ENCODE measurements around the gene TTC17. TPM values are rescaled to one million over a fixed set of nuclear protein-coding genes. Genes with fewer than 3 reads are reported as not detected.

The TTC17 gene
- total RNA-seq, 1 experiment from 2014 or later, result 175 TPM

DNA sequence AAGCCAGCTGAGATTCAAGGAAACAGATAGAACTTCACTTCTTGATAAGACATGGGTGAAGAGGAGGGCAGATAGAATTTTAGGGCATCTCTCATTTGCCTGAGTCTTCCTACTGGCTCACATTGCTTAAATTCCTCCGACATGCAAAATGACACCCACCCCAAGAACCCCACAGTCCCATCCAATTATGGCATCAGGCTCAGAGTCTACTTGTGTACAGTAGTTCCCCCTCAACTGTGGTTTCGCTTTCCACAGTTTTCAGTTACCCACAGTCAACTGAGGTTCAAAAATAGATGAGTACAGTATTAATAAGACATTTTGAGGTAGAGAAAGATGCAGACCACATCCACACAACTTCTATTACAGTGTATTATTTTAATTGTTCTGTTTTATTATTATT lies 99.8 kb downstream of the TTC17 start:
- CTCF ChIA-PET, result no interaction called here
- POLR2A ChIA-PET (ENCODE audit: low non-redundant PET), result no interaction called here
- Histone ChIP-seq H3K36me3 (ENCODE audit: insufficient read depth, low read length, poor library complexity, severe bottlenecking) (peaks cover 62% of the 10 kb centered on the region), H3K27ac (ENCODE audit: low read depth, low read length, poor library complexity, severe bottlenecking) (no peak overlapping the region), H3K4me1 (ENCODE audit: insufficient read depth, low read length, poor library complexity, severe bottlenecking) (no peaks in the 10 kb centered on the region), H3K4me3 (ENCODE audit: low read depth, low read length, poor library complexity, severe bottlenecking) (no peak overlapping the region), H3K9me3 (ENCODE audit: low read depth, low read length, poor library complexity, severe bottlenecking) (no peaks in the 10 kb centered on the region), H3K27me3 (replicated peaks; ENCODE audit: insufficient read depth, low read depth, low read length, poor library complexity) (no peaks in the 10 kb centered on the region)
- intact Hi-C loops (cut with micrococcal nuclease; ENCODE audit: unreplicated experiment), result no loop called here
- no peak for TF ChIP-seq CTCF (conservative IDR thresholded peaks at IDR 0.05; ENCODE audit: low read depth, low read length)
- no peak for TF ChIP-seq EZH2 (IDR thresholded peaks at IDR 0.05; ENCODE audit: borderline replicate concordance, low read depth, low read length, poor library complexity, severe bottlenecking)
- no TSS peak for BruUV-seq (replicated peaks)
- DNase-seq (ENCODE audit: low spot score), result no peak

GRCh38 chr11:43459246-43459645 lies 100.5 kb downstream of the TTC17 start:
- TF ChIP-seq EZH2 (IDR thresholded peaks at IDR 0.05; ENCODE audit: borderline replicate concordance, low read depth, low read length, poor library complexity, severe bottlenecking), result no peak
- TF ChIP-seq CTCF (conservative IDR thresholded peaks at IDR 0.05; ENCODE audit: low read depth, low read length), result no peak
- H3K9me3 ChIP-seq (ENCODE audit: low read depth, low read length, poor library complexity, severe bottlenecking), result no peaks in the 10 kb centered on the region
- no peaks in the 10 kb centered on the region for H3K27me3 ChIP-seq (replicated peaks; ENCODE audit: insufficient read depth, low read depth, low read length, poor library complexity)
- no TSS peak for BruUV-seq (replicated peaks)
- H3K36me3 ChIP-seq (ENCODE audit: insufficient read depth, low read length, poor library complexity, severe bottlenecking), result peaks cover 61% of the 10 kb centered on the region
- intact Hi-C loops (cut with micrococcal nuclease; ENCODE audit: unreplicated experiment), result no loop called here
- no peak for DNase-seq (ENCODE audit: low spot score)
- no peak overlapping the region for H3K4me3 ChIP-seq (ENCODE audit: low read depth, low read length, poor library complexity, severe bottlenecking)
- ChIA-PET POLR2A (ENCODE audit: low non-redundant PET) (no interaction called here), CTCF (no interaction called here)
- H3K27ac ChIP-seq (ENCODE audit: low read depth, low read length, poor library complexity, severe bottlenecking), result no peak overlapping the region
- no peaks in the 10 kb centered on the region for H3K4me1 ChIP-seq (ENCODE audit: insufficient read depth, low read length, poor library complexity, severe bottlenecking)

DNA sequence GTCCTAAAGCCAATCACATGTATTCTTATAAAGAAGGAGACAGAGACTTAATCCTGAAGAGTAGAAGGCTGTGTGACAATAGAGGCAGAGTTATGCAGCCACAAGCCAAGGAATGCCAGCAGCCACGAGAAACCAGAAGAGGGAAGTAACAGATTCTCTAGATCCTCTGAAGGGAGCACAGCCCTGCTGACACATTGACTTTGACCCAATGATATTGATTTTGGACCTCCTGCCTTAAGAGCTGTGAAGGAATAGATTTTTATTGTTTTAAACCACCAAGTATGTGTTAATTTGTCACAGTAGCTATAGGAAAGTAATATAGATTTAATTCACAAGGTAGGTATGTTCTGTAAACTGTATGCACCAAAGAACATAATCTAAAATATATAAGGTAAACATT lies 103.6 kb downstream of the TTC17 start:
- POLR2A ChIA-PET (ENCODE audit: low non-redundant PET), result no interaction called here
- Histone ChIP-seq H3K4me3 (ENCODE audit: low read depth, low read length, poor library complexity, severe bottlenecking) (no peak overlapping the region), H3K27ac (ENCODE audit: low read depth, low read length, poor library complexity, severe bottlenecking) (no peak overlapping the region), H3K27me3 (replicated peaks; ENCODE audit: insufficient read depth, low read depth, low read length, poor library complexity) (no peaks in the 10 kb centered on the region), H3K36me3 (ENCODE audit: insufficient read depth, low read length, poor library complexity, severe bottlenecking) (peaks cover 82% of the 10 kb centered on the region), H3K9me3 (ENCODE audit: low read depth, low read length, poor library complexity, severe bottlenecking) (peaks cover 13% of the 10 kb centered on the region), H3K4me1 (ENCODE audit: insufficient read depth, low read length, poor library complexity, severe bottlenecking) (no peaks in the 10 kb centered on the region)
- no peak for DNase-seq (ENCODE audit: low spot score)
- TF ChIP-seq CTCF (conservative IDR thresholded peaks at IDR 0.05; ENCODE audit: low read depth, low read length) (no peak), EZH2 (IDR thresholded peaks at IDR 0.05; ENCODE audit: borderline replicate concordance, low read depth, low read length, poor library complexity, severe bottlenecking) (no peak)
- BruUV-seq (replicated peaks), result no TSS peak
- intact Hi-C loops (cut with micrococcal nuclease; ENCODE audit: unreplicated experiment), result no loop called here
- CTCF ChIA-PET, result no interaction called here

Data from A673 (cell line).